Lung (tissue), 12 donors: ENCODE measurements around the gene TUBB3. TPM values are rescaled to one million over a fixed set of nuclear protein-coding genes. Genes with fewer than 3 reads are reported as not detected.

Experiments
- ATAC-seq: fragments of 200-7000 bp; cut with Tn5 transposase; one replicate; pipeline ENCODE4 v1.9.1; 2020; ENCODE audit warnings: moderate number of reproducible peaks; ENCODE audit not compliant: insufficient read depth, low FRiP score
- DNase-seq, 3 donors: peaks; one replicate each; pipeline ENCODE4 v3.0.0-alpha.2; 2013 to 2017
- H3K27ac ChIP-seq, 2 donors: one replicate each; pipeline ENCODE4 v1.5.1; 2013; ENCODE audit warnings: mild to moderate bottlenecking in 2 of 2, moderate library complexity in 2 of 2, control low read depth in 1 of 2, inconsistent platforms in 1 of 2, low read depth in 1 of 2, low read length in 1 of 2
- H3K27me3 ChIP-seq, 3 donors: one replicate each; pipeline ENCODE4 v1.5.1; 2013; ENCODE audit warnings: low read length in 2 of 3; ENCODE audit not compliant: control insufficient read depth in 3 of 3, insufficient read depth in 3 of 3
- H3K36me3 ChIP-seq, 4 donors: one replicate each; pipeline ENCODE4 v1.5.1; 2013; ENCODE audit warnings: low read length in 4 of 4, mild to moderate bottlenecking in 1 of 4, moderate library complexity in 1 of 4; ENCODE audit not compliant: control insufficient read depth in 4 of 4, insufficient read depth in 4 of 4
- H3K4me1 ChIP-seq, 5 donors: one replicate each; pipeline ENCODE4 v1.5.1; 2013; ENCODE audit warnings: low read length in 5 of 5, mild to moderate bottlenecking in 2 of 5, moderate library complexity in 1 of 5; ENCODE audit not compliant: control insufficient read depth in 5 of 5, insufficient read depth in 5 of 5
- H3K4me3 ChIP-seq: one replicate; pipeline ENCODE4 v1.5.1; 2013; ENCODE audit warnings: mild to moderate bottlenecking, control low read depth, moderate library complexity
- H3K9ac ChIP-seq, 2 donors: one replicate each; pipeline ENCODE4 v1.5.1; 2013; ENCODE audit warnings: low read length in 2 of 2, control low read depth in 1 of 2; ENCODE audit not compliant: insufficient read depth in 1 of 2
- H3K9me3 ChIP-seq, 4 donors: one replicate each; pipeline ENCODE4 v1.5.1; 2013; ENCODE audit warnings: low read length in 3 of 4, mild to moderate bottlenecking in 1 of 4, moderate library complexity in 1 of 4; ENCODE audit not compliant: control insufficient read depth in 4 of 4, insufficient read depth in 3 of 4
- CTCF ChIP-seq: IDR thresholded peaks from 2 replicates; pipeline ENCODE4 v1.5.1; 2012; ENCODE audit warnings: mild to moderate bottlenecking; ENCODE audit errors: control extremely low read depth, extremely low read depth
- WGBS, 2 donors: extraction: QIAGEN DNeasy Blood & Tissue Kit; methylation state at CpG; one replicate each; pipeline ENCODE4 v1.1.7; 2013; 5-methylcytosine and 5-hydroxymethylcytosine counted together
- polyA plus RNA-seq, 2 donors: library from polyadenylated mRNA; stranded (reverse); fragments of 200-250 nt; gene quantifications; one replicate each; pipeline ENCODE4 v1.2.1, GENCODE V29; 2013
- total RNA-seq, 2 donors: library from RNA; depleted of rRNA in 1 of 2; stranded (reverse); fragments of >200 nt in 1 of 2; gene quantifications; one replicate each; pipeline ENCODE4 v1.2.1, GENCODE V29; 2014 to 2021
- donor health status: control.
- donor health status: control.
- donor health status: Bipolar disorder and iron deficiency.
- donor health status: healthy.
- donor health status: DM: yes; HTN: yes; CAD: no.

The TUBB3 gene
- total and polyA plus RNA-seq, 4 donors: 1.3 to 15.6 (median 8.9) TPM

- TF ChIP-seq CTCF: no peak
- Histone ChIP-seq H3K27ac (no peak overlapping the region), H3K4me3 (no peak overlapping the region), H3K9ac (no peak overlapping the region), H3K36me3 (peaks cover 0 to 12% (median 5%) of the 10 kb centered on the region in 4 donors), H3K4me1 (peaks cover 8 to 18% (median 9%) of the 10 kb centered on the region in 5 donors), H3K27me3 (no peaks in the 10 kb centered on the region), H3K9me3 (peaks cover 0 to 13% (median 2%) of the 10 kb centered on the region in 4 donors)
- no peak for DNase-seq
- ATAC-seq: no peak
- 56 to 82% methylated on average over 6 of the region's 6 CpGs for WGBS, 2 donors
Measured at GRCh38 chr16:89969741-89970410, 46.7 kb downstream of the TUBB3 start.

GRCh38 chr16:89971495-89972243, 48.5 kb downstream of the TUBB3 start:
- ATAC-seq: peak; percentile 4
- no peaks in the 10 kb centered on the region for H3K27me3 ChIP-seq
- H3K4me1 ChIP-seq: peaks cover 8 to 18% (median 9%) of the 10 kb centered on the region in 5 donors
- WGBS, 2 donors: 41% methylated on average over 42 of the region's 42 CpGs
- no peak for TF ChIP-seq CTCF
- peaks cover 0 to 3% (median 2%) of the 10 kb centered on the region in 4 donors for H3K36me3 ChIP-seq
- no peak for DNase-seq
- H3K4me3 ChIP-seq: peak overlapping the region; percentile 64
- H3K27ac ChIP-seq: peak overlapping the region; percentile 96 to 99
- peaks cover 0 to 13% (median 2%) of the 10 kb centered on the region in 4 donors for H3K9me3 ChIP-seq
- peak overlapping the region; percentile 49 to 71 for H3K9ac ChIP-seq

DNA sequence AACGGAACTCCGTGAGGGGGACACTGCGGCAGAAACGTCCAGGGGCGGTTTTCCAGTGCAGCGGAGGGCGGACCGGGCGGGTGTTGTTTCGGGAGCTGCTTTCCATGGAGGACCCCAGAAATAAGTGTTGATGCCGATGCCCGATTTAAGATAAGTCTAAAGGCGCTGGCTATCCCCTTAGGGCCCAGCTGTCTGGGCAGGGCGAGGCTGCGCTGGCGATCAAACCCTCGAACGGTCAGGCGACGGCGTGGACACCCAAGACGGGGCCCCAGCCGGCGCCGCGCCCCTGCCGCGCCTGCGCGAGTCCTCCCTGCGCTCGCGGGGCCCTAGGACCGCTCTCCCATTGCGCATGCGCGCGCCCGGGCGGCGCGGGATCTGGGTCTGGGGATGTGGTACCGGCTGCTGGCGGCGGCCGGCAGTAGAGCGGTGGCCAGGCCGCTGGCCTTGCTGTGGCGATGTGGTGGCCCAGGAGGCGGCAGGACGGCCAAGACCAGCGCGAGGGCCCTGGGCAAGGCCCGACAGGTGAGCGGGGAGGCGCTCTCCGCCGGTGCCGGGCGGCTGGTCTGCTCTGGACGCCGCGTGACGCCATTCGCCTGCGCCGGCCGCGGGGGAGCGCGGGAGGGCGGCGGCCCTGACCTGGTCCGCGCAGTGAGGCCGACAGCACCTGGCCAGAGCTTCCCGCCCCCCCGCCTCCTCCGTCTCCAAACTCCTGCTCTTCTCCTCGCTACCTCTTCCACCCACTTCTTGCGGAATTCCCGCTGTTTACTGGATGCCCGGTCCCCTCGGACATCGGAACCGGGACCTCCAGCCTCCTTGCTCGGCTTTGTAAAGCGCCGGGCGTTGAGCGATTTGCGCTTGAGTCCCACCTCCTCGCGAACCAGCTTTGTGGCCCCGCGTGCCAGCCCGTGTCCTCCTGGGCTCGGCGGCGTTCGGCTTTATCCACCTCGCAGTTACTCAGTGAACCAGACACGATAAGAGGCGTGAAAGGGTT, 49.4 kb downstream of the TUBB3 start:
- 0 to 1% methylated on average over 94 to 104 of the region's 104 CpGs for WGBS, 2 donors
- DNase-seq: peak; percentile 94 to 96 (median 95)
- H3K4me1 ChIP-seq: peaks cover 8 to 18% (median 9%) of the 10 kb centered on the region in 5 donors
- TF ChIP-seq CTCF: no peak
- peak overlapping the region; percentile 71 to 84 for H3K9ac ChIP-seq
- H3K27ac ChIP-seq: peak overlapping the region; percentile 96 to 99
- H3K36me3 ChIP-seq: peaks cover 0 to 3% (median 2%) of the 10 kb centered on the region in 4 donors
- H3K27me3 ChIP-seq: no peaks in the 10 kb centered on the region
- peak; percentile 95 for ATAC-seq
- H3K4me3 ChIP-seq: peak overlapping the region; percentile 83
- peaks cover 0 to 13% (median 2%) of the 10 kb centered on the region in 4 donors for H3K9me3 ChIP-seq
